Measurements from ENCODE around the gene JDP2.

The JDP2 gene

DNA sequence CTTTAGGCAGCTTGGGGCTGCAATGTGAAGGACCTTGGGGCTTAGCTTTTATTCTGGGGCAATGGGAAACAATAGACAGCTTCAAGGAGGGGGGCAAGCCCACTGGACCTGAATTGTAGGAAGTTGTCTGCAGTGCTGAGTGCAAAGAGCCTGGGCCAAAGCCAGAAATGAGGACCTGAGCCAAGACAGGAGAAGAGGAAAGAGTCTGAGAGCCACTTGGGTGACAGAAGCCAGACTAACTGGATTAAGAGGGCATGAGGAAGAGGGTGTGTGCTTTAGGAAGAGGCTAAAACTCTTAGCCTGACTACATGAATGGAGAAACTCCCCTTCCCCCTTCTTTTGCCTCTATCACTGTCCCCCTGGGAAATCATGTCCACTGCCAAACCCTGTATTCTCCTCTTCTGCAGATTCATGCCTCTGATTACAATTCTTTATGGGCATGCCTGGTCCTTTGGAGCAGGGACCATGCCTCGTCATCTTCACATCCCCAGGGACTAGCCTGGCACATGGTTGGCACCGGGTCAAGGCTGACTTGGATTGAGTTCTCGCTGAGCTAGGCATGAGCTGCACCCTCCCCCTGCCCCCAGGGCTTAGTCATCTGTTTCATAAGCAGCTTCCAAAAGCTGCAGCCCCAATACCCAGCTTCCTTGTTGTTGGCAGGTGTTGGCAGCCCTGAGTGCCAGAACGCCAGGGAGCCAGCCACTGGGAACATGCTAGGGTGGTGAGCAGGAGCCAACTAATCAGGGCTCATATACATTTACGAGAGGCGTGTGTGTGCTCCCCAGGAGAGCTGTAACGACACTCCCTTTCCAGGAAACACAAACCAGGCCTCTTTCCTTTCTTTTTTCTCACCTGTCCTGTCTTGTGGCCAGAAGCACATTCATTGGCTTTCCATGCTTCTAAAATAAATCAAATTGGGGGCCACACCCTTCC lies 27.7 kb upstream of the JDP2 start:
- no peak for DNase-seq (ENCODE audit: low read depth)
- no peak overlapping the region for H3K4me3 ChIP-seq (ENCODE audit: low read depth, low read length)
- TF ChIP-seq, protein P1, sequence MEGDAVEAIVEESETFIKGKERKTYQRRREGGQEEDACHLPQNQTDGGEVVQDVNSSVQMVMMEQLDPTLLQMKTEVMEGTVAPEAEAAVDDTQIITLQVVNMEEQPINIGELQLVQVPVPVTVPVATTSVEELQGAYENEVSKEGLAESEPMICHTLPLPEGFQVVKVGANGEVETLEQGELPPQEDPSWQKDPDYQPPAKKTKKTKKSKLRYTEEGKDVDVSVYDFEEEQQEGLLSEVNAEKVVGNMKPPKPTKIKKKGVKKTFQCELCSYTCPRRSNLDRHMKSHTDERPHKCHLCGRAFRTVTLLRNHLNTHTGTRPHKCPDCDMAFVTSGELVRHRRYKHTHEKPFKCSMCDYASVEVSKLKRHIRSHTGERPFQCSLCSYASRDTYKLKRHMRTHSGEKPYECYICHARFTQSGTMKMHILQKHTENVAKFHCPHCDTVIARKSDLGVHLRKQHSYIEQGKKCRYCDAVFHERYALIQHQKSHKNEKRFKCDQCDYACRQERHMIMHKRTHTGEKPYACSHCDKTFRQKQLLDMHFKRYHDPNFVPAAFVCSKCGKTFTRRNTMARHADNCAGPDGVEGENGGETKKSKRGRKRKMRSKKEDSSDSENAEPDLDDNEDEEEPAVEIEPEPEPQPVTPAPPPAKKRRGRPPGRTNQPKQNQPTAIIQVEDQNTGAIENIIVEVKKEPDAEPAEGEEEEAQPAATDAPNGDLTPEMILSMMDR (conservative IDR thresholded peaks at IDR 0.05; ENCODE audit: low read depth, low read length) = no peak

DNA sequence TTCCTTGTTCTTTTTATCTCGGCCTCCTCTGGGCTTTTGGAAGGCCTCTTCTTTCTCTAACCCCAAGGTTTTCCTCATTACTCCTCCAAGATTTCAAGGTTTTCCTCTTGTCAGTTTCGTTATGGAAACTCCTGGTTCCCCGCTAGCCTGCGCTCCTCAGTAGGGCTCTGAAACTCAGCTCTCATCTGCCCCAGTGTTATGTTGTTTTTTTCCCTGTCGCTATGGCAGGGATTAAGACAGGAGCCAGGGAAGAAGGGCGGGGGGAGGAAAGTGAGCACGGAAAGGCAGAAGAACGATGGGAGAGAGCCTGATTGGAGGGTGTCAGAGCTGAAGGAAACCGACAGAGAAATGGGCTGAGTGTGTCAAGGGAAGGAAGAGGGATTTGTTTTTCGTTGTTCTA lies 26.5 kb upstream of the JDP2 start:
- DNase-seq (ENCODE audit: low read depth) = peak; percentile 59
- TF ChIP-seq, protein P1 (conservative IDR thresholded peaks at IDR 0.05; ENCODE audit: low read depth, low read length) = no peak
- no peak overlapping the region for H3K4me3 ChIP-seq (ENCODE audit: low read depth, low read length)

DNA sequence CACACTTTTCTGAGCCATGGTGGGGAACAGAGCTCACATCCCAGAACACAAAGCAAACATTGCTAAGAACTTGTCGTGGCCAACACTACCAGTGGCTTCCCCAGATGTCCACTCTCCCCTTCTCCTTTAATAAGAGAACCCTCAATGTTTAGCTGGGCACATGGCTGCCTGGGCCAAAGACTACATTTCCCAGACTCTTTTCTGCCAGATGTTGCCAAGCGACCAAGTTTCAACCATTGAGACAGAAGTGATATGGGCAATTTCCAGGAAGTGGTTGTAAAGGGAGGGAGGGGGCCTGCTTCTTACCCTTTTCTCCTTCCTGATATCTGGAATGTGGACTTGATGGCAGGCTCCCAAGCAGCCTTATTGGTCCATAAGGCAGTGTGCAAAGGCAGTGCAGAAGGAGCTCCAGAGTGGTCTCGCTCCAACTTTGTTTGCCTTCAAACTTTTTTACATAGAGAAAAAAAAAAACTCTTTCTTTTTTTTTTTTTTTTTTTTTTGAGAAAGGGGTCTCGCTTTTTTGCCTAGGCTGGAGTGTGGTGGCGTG lies 24.9 kb upstream of the JDP2 start:
- DNase-seq (ENCODE audit: low read depth) = no peak
- no peak overlapping the region for H3K4me3 ChIP-seq (ENCODE audit: low read depth, low read length)
- TF ChIP-seq, protein P1 (conservative IDR thresholded peaks at IDR 0.05; ENCODE audit: low read depth, low read length) = no peak

DNA sequence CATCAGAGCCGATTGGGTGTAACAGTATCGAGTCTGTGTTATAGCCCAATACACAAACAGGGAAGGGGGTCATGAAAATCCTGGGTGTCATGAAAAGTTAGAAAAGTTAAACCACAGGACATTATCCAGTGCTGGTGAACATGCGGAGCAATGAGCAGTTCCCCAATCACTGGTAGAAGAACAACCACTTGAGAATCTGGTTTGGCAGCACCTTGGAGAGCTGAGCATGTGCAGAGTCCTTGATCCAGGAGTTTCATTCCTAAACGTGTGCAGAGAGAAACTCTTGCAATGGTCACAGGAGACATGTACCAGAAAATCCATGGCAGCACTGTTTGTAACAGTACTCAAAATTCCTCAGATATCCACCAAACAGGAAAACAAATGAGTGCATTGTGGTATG lies 23.0 kb upstream of the JDP2 start:
- TF ChIP-seq, protein P1 (conservative IDR thresholded peaks at IDR 0.05; ENCODE audit: low read depth, low read length) = no peak
- no peak for DNase-seq (ENCODE audit: low read depth)
- no peak overlapping the region for H3K4me3 ChIP-seq (ENCODE audit: low read depth, low read length)

DNA sequence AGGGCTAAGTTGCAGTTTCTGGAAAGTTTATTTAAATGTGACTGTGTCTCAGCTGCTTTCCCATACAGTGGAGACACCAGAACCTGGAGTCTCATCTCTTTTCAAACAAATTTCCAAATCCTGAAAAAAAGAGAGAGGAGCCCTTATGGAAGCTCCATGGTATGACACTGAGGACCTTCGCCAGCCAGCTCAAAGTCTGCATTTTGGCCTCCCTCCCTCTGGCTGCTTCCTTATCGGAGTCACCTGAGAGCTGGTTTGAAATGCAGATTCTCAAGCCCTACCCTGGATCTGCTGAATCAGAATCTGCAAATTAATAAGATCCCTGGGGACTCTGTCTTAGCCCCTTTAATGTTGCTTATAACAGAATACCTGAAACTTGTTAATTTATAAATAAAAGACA lies 21.7 kb upstream of the JDP2 start:
- TF ChIP-seq, protein P1 (conservative IDR thresholded peaks at IDR 0.05; ENCODE audit: low read depth, low read length) = no peak
- DNase-seq (ENCODE audit: low read depth) = no peak
- H3K4me3 ChIP-seq (ENCODE audit: low read depth, low read length) = no peak overlapping the region

DNA sequence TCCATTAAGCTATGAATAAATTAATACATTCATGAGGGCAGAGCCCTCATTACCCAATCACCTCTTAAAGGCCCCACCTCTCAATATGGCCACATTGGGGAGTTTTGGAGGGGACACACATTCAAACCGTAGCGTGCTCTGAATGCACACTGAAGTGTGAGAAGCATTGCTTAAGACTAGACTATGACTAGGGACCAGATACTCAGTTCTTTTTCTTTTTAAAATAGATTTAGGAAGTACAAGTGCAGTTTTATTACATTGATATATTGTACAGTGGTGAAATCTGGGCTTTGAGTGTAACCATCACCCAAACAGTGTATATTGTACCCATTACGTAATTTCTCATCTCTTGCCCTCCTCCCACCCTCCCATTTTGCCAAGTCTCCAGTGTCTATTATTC lies 21.0 kb upstream of the JDP2 start:
- TF ChIP-seq, protein P1 (conservative IDR thresholded peaks at IDR 0.05; ENCODE audit: low read depth, low read length) = no peak
- no peak overlapping the region for H3K4me3 ChIP-seq (ENCODE audit: low read depth, low read length)
- DNase-seq (ENCODE audit: low read depth) = no peak

All from choroid plexus epithelial cell (primary cell).